Mesothelial cell of epicardium (in vitro differentiated cells): Measurements from ENCODE around the gene TTC1. TPM values are rescaled to one million over a fixed set of nuclear protein-coding genes. Genes with fewer than 3 reads are reported as not detected.
A peak's percentile ranks its signal among the peaks of the same experiment; 100 is the strongest.
"Not testable (repeated sequence)": the region's sequence is repeated elsewhere in the genome, so short reads cannot be mapped to it uniquely, and the experiment has no call there.

Experiments used
- DNase-seq, 2 experiments: peaks; one replicate each; pipeline ENCODE4 v3.0.0; 2021; ENCODE audit warnings: low spot score in 2 of 2; ENCODE audit not compliant: unreplicated experiment in 2 of 2
- H3K27ac Mint-ChIP-seq: 2 replicates; pipeline ENCODE4 v1.8.0; 2021; ENCODE audit warnings: mixed read lengths
- H3K27me3 Mint-ChIP-seq: 2 replicates; pipeline ENCODE4 v1.8.0; 2021; ENCODE audit warnings: low read depth, mixed read lengths
- H3K36me3 Mint-ChIP-seq: 2 replicates; pipeline ENCODE4 v1.8.0; 2021; ENCODE audit warnings: mixed read lengths
- H3K4me1 Mint-ChIP-seq: 2 replicates; pipeline ENCODE4 v1.8.0; 2021; ENCODE audit warnings: mixed read lengths
- H3K4me3 Mint-ChIP-seq: 2 replicates; pipeline ENCODE4 v1.8.0; 2021; ENCODE audit warnings: mild to moderate bottlenecking, moderate library complexity, mixed read lengths
- H3K9me3 Mint-ChIP-seq: 2 replicates; pipeline ENCODE4 v1.8.0; 2021; ENCODE audit warnings: mixed read lengths
- total RNA-seq: library from RNA; stranded (reverse); gene quantifications from 3 replicates; pipeline ENCODE4 v1.2.1, GENCODE V29; 2021
- TF ChIP-seq, protein P1 (sequence below): fragments of 200-600 bp; sonication (generic); IDR thresholded peaks from one replicate; pipeline ENCODE4 v1.5.0; 2021; ENCODE audit warnings: antibody characterized with exemption; ENCODE audit not compliant: unreplicated experiment

Gene TTC1
- total RNA-seq, 1 donor from 2014 or later, result 38.3 TPM

DNA sequence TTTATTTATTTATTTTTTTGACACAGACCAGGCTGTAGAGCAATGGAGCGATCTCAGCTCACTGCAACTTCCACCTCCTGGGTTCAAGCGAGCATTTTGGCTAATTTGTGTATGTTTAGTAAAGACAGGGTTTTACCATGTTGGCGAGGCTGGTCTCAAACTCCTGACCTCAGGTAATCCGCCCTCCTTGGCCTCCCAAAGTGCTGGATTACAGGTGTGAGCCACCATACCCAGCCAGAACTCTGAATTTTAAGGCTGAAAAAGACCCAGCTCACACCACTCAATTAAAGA is 43.2 kb upstream of the TTC1 start:
- H3K4me3 Mint-ChIP-seq, H3K4me1 Mint-ChIP-seq, H3K27ac Mint-ChIP-seq, H3K36me3 Mint-ChIP-seq, DNase-seq, H3K9me3 Mint-ChIP-seq: not testable (repeated sequence)
- TF ChIP-seq, protein P1, sequence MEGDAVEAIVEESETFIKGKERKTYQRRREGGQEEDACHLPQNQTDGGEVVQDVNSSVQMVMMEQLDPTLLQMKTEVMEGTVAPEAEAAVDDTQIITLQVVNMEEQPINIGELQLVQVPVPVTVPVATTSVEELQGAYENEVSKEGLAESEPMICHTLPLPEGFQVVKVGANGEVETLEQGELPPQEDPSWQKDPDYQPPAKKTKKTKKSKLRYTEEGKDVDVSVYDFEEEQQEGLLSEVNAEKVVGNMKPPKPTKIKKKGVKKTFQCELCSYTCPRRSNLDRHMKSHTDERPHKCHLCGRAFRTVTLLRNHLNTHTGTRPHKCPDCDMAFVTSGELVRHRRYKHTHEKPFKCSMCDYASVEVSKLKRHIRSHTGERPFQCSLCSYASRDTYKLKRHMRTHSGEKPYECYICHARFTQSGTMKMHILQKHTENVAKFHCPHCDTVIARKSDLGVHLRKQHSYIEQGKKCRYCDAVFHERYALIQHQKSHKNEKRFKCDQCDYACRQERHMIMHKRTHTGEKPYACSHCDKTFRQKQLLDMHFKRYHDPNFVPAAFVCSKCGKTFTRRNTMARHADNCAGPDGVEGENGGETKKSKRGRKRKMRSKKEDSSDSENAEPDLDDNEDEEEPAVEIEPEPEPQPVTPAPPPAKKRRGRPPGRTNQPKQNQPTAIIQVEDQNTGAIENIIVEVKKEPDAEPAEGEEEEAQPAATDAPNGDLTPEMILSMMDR, result peak; percentile 5
- peaks cover 22% of the 10 kb centered on the region for H3K27me3 Mint-ChIP-seq

DNA sequence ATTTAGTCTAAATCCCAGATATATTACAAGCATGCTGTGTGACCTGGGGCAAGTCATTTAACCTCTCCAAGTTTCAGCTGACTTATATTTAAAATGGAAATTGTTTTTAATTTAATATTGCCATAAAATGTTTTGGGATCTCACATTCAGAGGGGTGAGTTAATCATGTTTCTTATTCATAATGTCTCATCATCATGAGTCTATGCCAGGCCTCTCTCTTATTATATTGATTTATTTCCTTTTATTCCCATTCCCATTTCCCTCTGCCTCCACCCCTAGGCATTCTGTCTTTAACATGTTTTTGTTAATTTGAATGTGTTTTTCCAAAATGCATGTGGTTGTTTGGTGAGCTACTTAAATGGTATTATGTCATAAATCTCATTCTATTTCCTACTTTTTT is 39.0 kb upstream of the TTC1 start:
- no peak overlapping the region for H3K27ac Mint-ChIP-seq
- H3K9me3 Mint-ChIP-seq, result no peaks in the 10 kb centered on the region
- H3K4me1 Mint-ChIP-seq, result peaks cover 4% of the 10 kb centered on the region
- H3K4me3 Mint-ChIP-seq, result no peak overlapping the region
- H3K27me3 Mint-ChIP-seq, result peaks cover 53% of the 10 kb centered on the region
- TF ChIP-seq, protein P1, result no peak
- no peaks in the 10 kb centered on the region for H3K36me3 Mint-ChIP-seq
- no peak for DNase-seq

DNA sequence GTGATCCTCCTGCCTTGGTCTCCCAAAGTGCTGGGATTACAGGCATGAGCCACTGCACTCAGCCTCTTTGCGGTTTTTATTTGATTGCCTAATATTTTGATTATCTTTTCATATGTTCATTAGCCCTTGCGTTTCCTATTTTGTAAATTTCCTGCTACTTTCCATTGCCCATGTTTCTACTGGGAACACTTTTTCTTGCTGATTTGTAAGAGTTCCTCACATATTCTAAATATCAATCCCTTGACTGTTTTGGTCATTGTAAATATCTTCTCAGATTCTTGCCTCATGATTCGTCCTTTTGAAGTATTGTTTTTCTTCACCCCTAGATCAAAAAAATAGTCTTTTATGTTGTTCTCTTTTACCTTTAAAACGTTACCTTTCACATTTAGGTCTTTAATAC is 37.9 kb upstream of the TTC1 start:
- H3K27ac Mint-ChIP-seq, result no peak overlapping the region
- peaks cover 52% of the 10 kb centered on the region for H3K27me3 Mint-ChIP-seq
- no peak overlapping the region for H3K4me3 Mint-ChIP-seq
- no peaks in the 10 kb centered on the region for H3K9me3 Mint-ChIP-seq
- no peak for DNase-seq
- H3K4me1 Mint-ChIP-seq, result peaks cover 2% of the 10 kb centered on the region
- TF ChIP-seq, protein P1, result no peak
- H3K36me3 Mint-ChIP-seq, result no peaks in the 10 kb centered on the region

DNA sequence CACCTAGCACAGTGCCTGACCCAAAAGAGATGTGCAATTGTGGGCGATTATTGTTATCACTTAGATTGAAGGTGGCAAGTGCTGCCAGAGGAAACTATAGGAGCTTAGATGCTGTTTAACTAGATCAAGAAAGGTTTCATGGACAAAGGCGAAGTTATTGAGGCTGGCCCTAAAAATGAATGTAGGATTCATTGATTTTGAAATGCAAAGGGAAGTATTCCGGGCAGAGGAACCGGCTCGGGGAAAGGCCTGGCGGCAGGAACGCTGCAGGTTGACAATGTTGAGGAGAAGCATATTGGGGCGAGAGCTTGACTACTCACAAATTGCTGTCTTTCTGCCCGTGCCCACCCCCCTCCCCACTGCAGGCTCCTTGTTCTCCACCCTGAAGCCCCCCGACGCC is 37.4 kb upstream of the TTC1 start:
- no peaks in the 10 kb centered on the region for H3K9me3 Mint-ChIP-seq
- peaks cover 2% of the 10 kb centered on the region for H3K4me1 Mint-ChIP-seq
- no peak overlapping the region for H3K27ac Mint-ChIP-seq
- TF ChIP-seq, protein P1, result no peak
- H3K4me3 Mint-ChIP-seq, result peak overlapping the region; percentile 49
- no peaks in the 10 kb centered on the region for H3K36me3 Mint-ChIP-seq
- no peak for DNase-seq
- H3K27me3 Mint-ChIP-seq, result peaks cover 50% of the 10 kb centered on the region

DNA sequence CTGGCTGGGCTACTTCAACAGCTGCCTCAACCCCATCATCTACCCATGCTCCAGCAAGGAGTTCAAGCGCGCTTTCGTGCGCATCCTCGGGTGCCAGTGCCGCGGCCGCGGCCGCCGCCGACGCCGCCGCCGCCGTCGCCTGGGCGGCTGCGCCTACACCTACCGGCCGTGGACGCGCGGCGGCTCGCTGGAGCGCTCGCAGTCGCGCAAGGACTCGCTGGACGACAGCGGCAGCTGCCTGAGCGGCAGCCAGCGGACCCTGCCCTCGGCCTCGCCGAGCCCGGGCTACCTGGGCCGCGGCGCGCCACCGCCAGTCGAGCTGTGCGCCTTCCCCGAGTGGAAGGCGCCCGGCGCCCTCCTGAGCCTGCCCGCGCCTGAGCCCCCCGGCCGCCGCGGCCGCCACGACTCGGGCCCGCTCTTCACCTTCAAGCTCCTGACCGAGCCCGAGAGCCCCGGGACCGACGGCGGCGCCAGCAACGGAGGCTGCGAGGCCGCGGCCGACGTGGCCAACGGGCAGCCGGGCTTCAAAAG is 36.9 kb upstream of the TTC1 start:
- Mint-ChIP-seq H3K36me3 (no peaks in the 10 kb centered on the region), H3K27ac (no peak overlapping the region), H3K27me3 (peaks cover 49% of the 10 kb centered on the region), H3K9me3 (no peaks in the 10 kb centered on the region), H3K4me3 (no peak overlapping the region), H3K4me1 (peaks cover 2% of the 10 kb centered on the region)
- DNase-seq, result peak; percentile 40 to 50
- TF ChIP-seq, protein P1, result no peak
